H1 (cell line): Measurements from ENCODE around the gene PAXIP1. TPM values are rescaled to one million over a fixed set of nuclear protein-coding genes. Genes with fewer than 3 reads are reported as not detected.

ENCODE experiments used
- CTCF ChIA-PET: fragments of 300-600 bp; sonication (Branson Sonifier 250); formaldehyde crosslinking; loops from one replicate; lab custom pipeline; 2021; ENCODE audit not compliant: partially characterized antibody; lab: Charles Lee
- POLR2A ChIA-PET: fragments of 300-600 bp; sonication (Branson Sonifier 250); formaldehyde crosslinking; loops from one replicate; lab custom pipeline; 2021; ENCODE audit warnings: inconsistent platforms; ENCODE audit not compliant: partially characterized antibody; lab: Charles Lee
- DNase-seq, 2 experiments: peaks; one replicate each; pipeline versions ENCODE4 v3.0.0 to v3.0.0-alpha.2; 2010 to 2022; ENCODE audit warnings: low spot score in 2 of 2, low read depth in 1 of 2, mixed read lengths in 1 of 2
- FAIRE-seq: peaks from 2 replicates; lab custom pipeline; 2011; peaks lifted over from hg19 to GRCh38; lab: Jason Lieb, UNC
- H2AFZ ChIP-seq: 2 replicates; pipeline ENCODE4 v1.8.1; 2012; ENCODE audit warnings: low read length, inconsistent platforms
- H2AK5ac ChIP-seq: 2 replicates; pipeline ENCODE4 v1.6.1; 2013; ENCODE audit warnings: low read depth, low read length
- H2BK120ac ChIP-seq: replicated peaks from 2 replicates; pipeline ENCODE3; 2013; ENCODE audit warnings: low read depth, low read length, inconsistent platforms
- H2BK12ac ChIP-seq: 2 replicates; pipeline ENCODE4 v1.6.1; 2013; ENCODE audit warnings: low read depth, low read length
- H2BK15ac ChIP-seq: 2 replicates; pipeline ENCODE4 v1.6.1; 2013; ENCODE audit warnings: low read length
- H2BK20ac ChIP-seq: 2 replicates; pipeline ENCODE4 v1.6.1; 2013; ENCODE audit warnings: low read length
- H2BK5ac ChIP-seq: 2 replicates; pipeline ENCODE4 v1.6.1; 2013; ENCODE audit warnings: low read depth, low read length
- H3K14ac ChIP-seq: 2 replicates; pipeline ENCODE4 v1.6.1; 2013; ENCODE audit warnings: inconsistent platforms; ENCODE audit not compliant: insufficient read length
- H3K18ac ChIP-seq: 2 replicates; pipeline ENCODE4 v1.6.1; 2013; ENCODE audit warnings: low read length; ENCODE audit errors: extremely low read depth
- H3K23ac ChIP-seq: 2 replicates; pipeline ENCODE4 v1.6.1; 2013; ENCODE audit warnings: inconsistent platforms; ENCODE audit not compliant: insufficient read length
- H3K23me2 ChIP-seq: 2 replicates; pipeline ENCODE4 v1.6.1; 2013; ENCODE audit warnings: low read depth, low read length
- H3K27ac ChIP-seq: 2 replicates; pipeline ENCODE4 v1.6.1; 2011; ENCODE audit warnings: low read depth, low read length, inconsistent platforms
- H3K27me3 ChIP-seq, 4 experiments: replicated peaks in 1 of 4; 1 replicate in 1 of 4; 2 replicates in 3 of 4; pipeline versions ENCODE4 v1.6.1 to v1.8.1; 2011 to 2013; ENCODE audit warnings: low read length in 3 of 4, mild to moderate bottlenecking in 3 of 4, inconsistent platforms in 2 of 4, mixed read lengths in 2 of 4, moderate library complexity in 1 of 4; ENCODE audit not compliant: control insufficient read depth in 3 of 4, insufficient read depth in 3 of 4; ENCODE audit errors: extremely low read depth in 1 of 4
- H3K36me3 ChIP-seq, 4 experiments: 2 replicates each; pipeline versions ENCODE4 v1.6.1 to v1.8.1; 2011 to 2013; ENCODE audit warnings: mild to moderate bottlenecking in 4 of 4, low read length in 3 of 4, moderate library complexity in 2 of 4, control low read depth in 1 of 4, inconsistent platforms in 1 of 4; ENCODE audit not compliant: insufficient read depth in 4 of 4, control insufficient read depth in 2 of 4
- H3K4ac ChIP-seq: replicated peaks from 2 replicates; pipeline ENCODE3; 2013; ENCODE audit warnings: low read length, low read depth, mixed read lengths, inconsistent platforms; ENCODE audit not compliant: insufficient read length
- H3K4me1 ChIP-seq, 4 experiments: replicated peaks in 1 of 4; 1 replicate in 1 of 4; 2 replicates in 3 of 4; pipeline versions ENCODE4 v1.6.1 to v1.8.1; 2011 to 2013; ENCODE audit warnings: low read length in 3 of 4, inconsistent platforms in 2 of 4, mixed read lengths in 1 of 4; ENCODE audit not compliant: insufficient read depth in 4 of 4, control insufficient read depth in 3 of 4
- H3K4me2 ChIP-seq, 2 experiments: 2 replicates each; pipeline versions ENCODE4 v1.6.1 to v1.8.1; 2011 to 2013; ENCODE audit warnings: low read depth in 2 of 2, low read length in 2 of 2, control low read depth in 1 of 2, inconsistent platforms in 1 of 2, mild to moderate bottlenecking in 1 of 2; ENCODE audit not compliant: insufficient read depth in 1 of 2
- H3K4me3 ChIP-seq, 4 experiments: fragments of 200-600, 300-600 bp in 1 of 4; sonication (generic), shearing (Covaris generic), sonication (Bioruptor Twin) in 1 of 4; 2 replicates each; pipeline versions ENCODE4 v1.5.1 to v1.8.1; 2011 to 2016; ENCODE audit warnings: low read length in 4 of 4, low read depth in 3 of 4, control low read depth in 2 of 4, inconsistent platforms in 2 of 4, mild to moderate bottlenecking in 2 of 4, mixed read lengths in 1 of 4, moderate library complexity in 1 of 4; ENCODE audit not compliant: insufficient read depth in 2 of 4; ENCODE audit errors: extremely low read depth in 1 of 4
- H3K56ac ChIP-seq: replicated peaks from 2 replicates; pipeline ENCODE3; 2013; ENCODE audit warnings: low read depth, mild to moderate bottlenecking, mixed read lengths, low read length, inconsistent platforms; ENCODE audit not compliant: insufficient read length
- H3K79me1 ChIP-seq: 2 replicates; pipeline ENCODE4 v1.6.1; 2013; ENCODE audit warnings: low read depth, low read length, control low read depth
- H3K79me2 ChIP-seq, 2 experiments: 2 replicates each; pipeline versions ENCODE4 v1.6.1 to v1.8.1; 2012 to 2013; ENCODE audit warnings: low read length in 2 of 2, mild to moderate bottlenecking in 2 of 2, inconsistent platforms in 1 of 2; ENCODE audit not compliant: insufficient read depth in 2 of 2, control insufficient read depth in 1 of 2
- H3K9ac ChIP-seq, 4 experiments: replicated peaks in 1 of 4; 1 replicate in 1 of 4; 2 replicates in 3 of 4; pipeline versions ENCODE4 v1.6.1 to v1.8.1; 2011 to 2013; ENCODE audit warnings: low read depth in 3 of 4, low read length in 3 of 4, control low read depth in 2 of 4, mild to moderate bottlenecking in 2 of 4, moderate library complexity in 2 of 4, inconsistent platforms in 1 of 4; ENCODE audit errors: extremely low read depth in 1 of 4
- H3K9me3 ChIP-seq, 2 experiments: 2 replicates each; pipeline versions ENCODE4 v1.6.1 to v1.8.1; 2012 to 2013; ENCODE audit warnings: mild to moderate bottlenecking in 2 of 2, moderate library complexity in 2 of 2, control low read depth in 1 of 2, inconsistent platforms in 1 of 2, low read depth in 1 of 2, low read length in 1 of 2, mixed read lengths in 1 of 2; ENCODE audit not compliant: insufficient read depth in 2 of 2
- H4K20me1 ChIP-seq, 2 experiments: replicated peaks in 1 of 2; 2 replicates each; pipeline versions ENCODE3 to v1.8.1; 2011 to 2013; ENCODE audit warnings: inconsistent platforms in 2 of 2, low read length in 2 of 2, mild to moderate bottlenecking in 1 of 2; ENCODE audit not compliant: insufficient read depth in 2 of 2, control insufficient read depth in 1 of 2
- H4K5ac ChIP-seq: 2 replicates; pipeline ENCODE4 v1.6.1; 2013; ENCODE audit warnings: low read length, low read depth, mixed read lengths, inconsistent platforms; ENCODE audit not compliant: insufficient read length
- H4K8ac ChIP-seq: 2 replicates; pipeline ENCODE4 v1.8.0; 2013; ENCODE audit warnings: mild to moderate bottlenecking, moderate library complexity, low read length, inconsistent platforms; ENCODE audit not compliant: insufficient read depth; ENCODE audit errors: extremely low read depth
- H4K91ac ChIP-seq: replicated peaks from 2 replicates; pipeline ENCODE3; 2013; ENCODE audit warnings: low read length, mixed read lengths, inconsistent platforms; ENCODE audit not compliant: insufficient read length
- CBX5 ChIP-seq: fragments of 300-800, 300-1000 bp; sonication (generic); IDR thresholded peaks from 2 replicates; pipeline ENCODE4 v1.7.1; 2016; ENCODE audit warnings: antibody characterized with exemption, low read length, low read depth
- CBX8 ChIP-seq: fragments of 300-800, 300-1000 bp; sonication (generic); IDR thresholded peaks from 2 replicates; pipeline ENCODE4 v1.7.1; 2016; ENCODE audit warnings: low read depth, low read length, borderline replicate concordance
- GABPA ChIP-seq: IDR thresholded peaks from 2 replicates; pipeline ENCODE4 v1.6.1; 2011; ENCODE audit warnings: mild to moderate bottlenecking, low read length, moderate library complexity, borderline replicate concordance; ENCODE audit not compliant: insufficient read depth
- GTF2F1 ChIP-seq: IDR thresholded peaks from 2 replicates; pipeline ENCODE4 v1.6.1; 2012; ENCODE audit warnings: low read depth, low read length, improper control_type of control experiment, borderline replicate concordance
- POLR2AphosphoS5 ChIP-seq: IDR thresholded peaks from 2 replicates; pipeline ENCODE4 v1.6.1; 2011; ENCODE audit warnings: low read depth, low read length
- RAD21 ChIP-seq, 2 experiments: IDR thresholded peaks in 1 of 2; conservative IDR thresholded peaks in 1 of 2; 2 replicates each; pipeline ENCODE4 v1.6.1; 2011; ENCODE audit warnings: low read depth in 2 of 2, low read length in 2 of 2, improper control_type of control experiment in 1 of 2, inconsistent platforms in 1 of 2, mild to moderate bottlenecking in 1 of 2, moderate library complexity in 1 of 2
- TBP ChIP-seq: IDR thresholded peaks from 2 replicates; pipeline ENCODE4 v1.6.1; 2011; ENCODE audit warnings: low read depth, low read length, improper control_type of control experiment
- WGBS, 2 experiments: shearing (Covaris generic) in 1 of 2; methylation state at CpG; one replicate each; pipeline versions ENCODE4 v1.1.6 to v1.1.7; 2013 to 2015; ENCODE audit warnings: low lambda C conversion rate in 2 of 2, mixed read lengths in 2 of 2, inconsistent platforms in 1 of 2, low coverage in 1 of 2, missing lambda C conversion rate in 1 of 2; ENCODE audit not compliant: insufficient replicate concordance in 2 of 2, insufficient coverage in 1 of 2, insufficient read length in 1 of 2; ENCODE audit errors: extremely low coverage in 1 of 2, missing lambda C conversion rate in 1 of 2; 5-methylcytosine and 5-hydroxymethylcytosine counted together
- polyA plus RNA-seq, 7 experiments: library from polyadenylated mRNA; depleted of rRNA in 3 of 7; stranded (reverse) in 5 of 7; unstranded in 2 of 7; fragments of >200 nt in 5 of 7; fragments of 200-250 nt in 2 of 7; gene quantifications; 1 replicate in 5 of 7; 2 replicates in 1 of 7; 4 replicates in 1 of 7; pipeline versions ENCODE4 v1.2.1 to v1.2.3, GENCODE V29; 2011 to 2013; ENCODE audit warnings: missing spikeins in 2 of 7, mixed read lengths in 2 of 7
- total RNA-seq: library from RNA; stranded (reverse); fragmentation: NEBNext Ultra II Directional; extraction: Animal tissue kit (Norgen Biotek cat#: 25700); gene quantifications from 2 replicates; pipeline ENCODE4 v1.2.1, GENCODE V29; 2021

The PAXIP1 gene
- total and polyA plus RNA-seq, 2 of the 8 experiments (the other 6 are each of a cell fraction or from before 2014, with no cell fraction given) = 32.4 to 32.8 TPM

DNA sequence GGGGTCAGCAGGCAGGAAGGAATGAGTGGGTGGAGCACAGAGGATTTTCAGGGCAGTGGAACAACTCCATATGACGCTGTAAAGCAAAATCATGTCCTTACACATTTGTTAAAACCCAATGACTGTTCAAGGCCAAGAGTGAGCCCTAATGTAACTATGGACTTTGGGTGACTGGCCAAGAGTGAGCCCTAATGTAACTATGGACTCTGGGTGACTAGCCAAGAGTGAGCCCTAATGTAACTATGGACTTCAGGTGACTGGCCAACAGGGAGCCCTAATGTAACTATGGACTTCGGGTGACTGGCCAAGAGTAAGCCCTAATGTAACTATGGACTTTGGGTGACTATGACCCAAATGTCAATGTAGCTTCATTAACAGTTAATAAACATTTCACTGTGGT is 52.0 kb downstream of the PAXIP1 start:
- Histone ChIP-seq H3K4ac (no peak overlapping the region), H3K9ac (no peak overlapping the region), H2BK12ac (no peak overlapping the region), H2AK5ac (no peak overlapping the region), H2BK20ac (no peak overlapping the region), H2AFZ (no peak overlapping the region), H3K14ac (no peak overlapping the region), H4K8ac (no peak overlapping the region), H2BK5ac (no peak overlapping the region), H4K5ac (no peak overlapping the region), H3K9me3 (no peaks in the 10 kb centered on the region), H4K91ac (no peak overlapping the region), H3K23ac (no peak overlapping the region), H3K27me3 (no peaks in the 10 kb centered on the region), H4K20me1 (peaks cover 0 to 6% of the 10 kb centered on the region in 2 experiments), H2BK120ac (no peak overlapping the region), H3K27ac (no peak overlapping the region), H3K4me3 (no peak overlapping the region), H3K79me2 (no peaks in the 10 kb centered on the region), H3K18ac (no peak overlapping the region), H3K79me1 (0 out of 2 replicates have a peak, but pooled peaks cover 2% of the 10 kb centered on the region), H3K56ac (no peak overlapping the region), H3K23me2 (no peaks in the 10 kb centered on the region), H3K36me3 (peaks cover 8 to 62% (median 37%) of the 10 kb centered on the region in 4 experiments), H2BK15ac (no peak overlapping the region), H3K4me2 (no peak overlapping the region), H3K4me1 (no peaks in the 10 kb centered on the region)
- TF ChIP-seq RAD21 (IDR thresholded peaks at IDR 0.05 in 1 of 2, conservative IDR thresholded peaks at IDR 0.05 in 1 of 2; ENCODE audit: low read depth in 2 of 2, low read length in 2 of 2) (no peak), CBX5 (no peak), GABPA (no peak), CBX8 (no peak), POLR2AphosphoS5 (no peak), TBP (no peak), GTF2F1 (no peak)
- 90% methylated on average over 2 of the region's 2 CpGs; no CpG with 5 or more reads in 1 of the 2 experiments for WGBS, 2 experiments
- DNase-seq (no peak), FAIRE-seq (no peak)
- ChIA-PET POLR2A (interaction anchor here (0.9 kb wide), 1 partner anchor 9 kb away, joined by 5 read pairs; no protein-coding TSS in a partner anchor), CTCF (interaction anchor here (0.6 to 5.2 kb wide), 7 partner anchors 8 to 819 kb away, joined by 3 to 40 read pairs (median 16); no protein-coding TSS in a partner anchor)
